ENCODE data around the gene USF2.

GRCh38 chr19:35309481-35310279 is 40.9 kb downstream of the USF2 start:
- no peak for TF ChIP-seq CTCF (IDR thresholded peaks at IDR 0.05)
- no peak for TF ChIP-seq EZH2 (IDR thresholded peaks at IDR 0.05; ENCODE audit: borderline replicate concordance, insufficient read depth, low read depth, low read length, poor library complexity, severe bottlenecking)

Measured in B cell (primary cell).